GM21423 (cell line): Measurements from ENCODE around the gene ASIC4.

ENCODE experiments used
- ATAC-seq: cut with Tn5 transposase; IDR thresholded peaks from one replicate; pipeline ENCODE4 v1.9.1; 2021; ENCODE audit warnings: mild to moderate bottlenecking, moderate library complexity; ENCODE audit not compliant: unreplicated experiment

The ASIC4 gene

GRCh38 chr2:219548990-219549389, 34.7 kb downstream of the ASIC4 start:
- ATAC-seq, result no peak

- ATAC-seq, result no peak
Observed at GRCh38 chr2:219549619-219550018, 35.3 kb downstream of the ASIC4 start.

GRCh38 chr2:219551441-219552381, 37.4 kb downstream of the ASIC4 start:
- peak; percentile 22 for ATAC-seq

- ATAC-seq, result peak; percentile 89
Observed at GRCh38 chr2:219552382-219553167, 38.3 kb downstream of the ASIC4 start.

- no peak for ATAC-seq
Observed at GRCh38 chr2:219553168-219553417, 38.8 kb downstream of the ASIC4 start.

- no peak for ATAC-seq
Observed at GRCh38 chr2:219553463-219553963, 39.2 kb downstream of the ASIC4 start.

GRCh38 chr2:219554350-219554749, 40.1 kb downstream of the ASIC4 start:
- no peak for ATAC-seq

- ATAC-seq, result no peak
Observed at GRCh38 chr2:219555956-219556355, 41.7 kb downstream of the ASIC4 start.

GRCh38 chr2:219556413-219556812, 42.1 kb downstream of the ASIC4 start:
- ATAC-seq, result no peak

- ATAC-seq, result no peak
Observed at GRCh38 chr2:219557320-219557719, 43.0 kb downstream of the ASIC4 start.

- no peak for ATAC-seq
Observed at GRCh38 chr2:219557791-219558785, 43.8 kb downstream of the ASIC4 start.

GRCh38 chr2:219559156-219559915, 45.1 kb downstream of the ASIC4 start:
- ATAC-seq, result no peak

- no peak for ATAC-seq
Observed at GRCh38 chr2:219560037-219560892, 46.0 kb downstream of the ASIC4 start.

GRCh38 chr2:219560893-219561178, 46.6 kb downstream of the ASIC4 start:
- ATAC-seq, result no peak

- ATAC-seq, result no peak
Observed at GRCh38 chr2:219561179-219562048, 47.1 kb downstream of the ASIC4 start.

- no peak for ATAC-seq
Observed at GRCh38 chr2:219562049-219563020, 48.1 kb downstream of the ASIC4 start.

- no peak for ATAC-seq
Observed at GRCh38 chr2:219563271-219563928, 49.1 kb downstream of the ASIC4 start.
